ENCODE data around the gene CRABP1. TPM values are rescaled to one million over a fixed set of nuclear protein-coding genes. Genes with fewer than 3 reads are reported as not detected.
A peak's percentile ranks its signal among the peaks of the same experiment; 100 is the strongest.

Gene CRABP1
- total and polyA plus RNA-seq, 4 experiments from 2014 or later, result not detected

DNA sequence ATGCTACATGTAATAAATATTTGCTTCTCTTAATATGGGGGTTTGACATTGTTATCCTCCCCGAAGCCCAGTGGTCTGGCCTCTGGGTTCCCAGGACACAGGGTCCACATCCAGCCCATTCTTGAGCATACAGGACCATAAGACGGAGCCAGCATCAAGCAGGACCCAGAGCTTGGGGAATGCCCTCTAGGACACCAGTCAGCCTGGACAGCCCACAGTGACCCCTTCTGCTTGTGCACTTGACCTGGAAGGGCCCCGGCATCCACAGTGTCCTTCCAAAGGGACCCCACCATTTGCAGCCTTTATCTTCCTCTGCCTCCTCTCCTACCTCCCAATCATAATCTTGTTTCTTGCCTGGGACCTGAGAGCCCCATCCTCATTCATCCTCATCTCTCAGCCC lies 51.6 kb downstream of the CRABP1 start:
- Mint-ChIP-seq H3K27ac (no peak overlapping the region), H3K9me3 (peaks cover 0 to 5% (median 0%) of the 10 kb centered on the region in 8 donors), H3K4me3 (no peak overlapping the region), H3K4me1 (no peaks in the 10 kb centered on the region), H3K27me3 (peaks cover 3 to 6% of the 10 kb centered on the region in 2 donors), H3K36me3 (no peaks in the 10 kb centered on the region)
- no peak overlapping the region for H3K4me3 ChIP-seq (ENCODE audit: low read length in 2 of 2)
- no peaks in the 10 kb centered on the region for H3K27me3 ChIP-seq (ENCODE audit: insufficient read depth, low read length)
- H3K27ac ChIP-seq (ENCODE audit: low read depth, low read length), result no peak overlapping the region
- DNase-seq, result no peak
- ChIA-PET POLR2A (ENCODE audit: partially characterized antibody) (no interaction called here), CTCF (ENCODE audit: partially characterized antibody) (no interaction called here)
- no peaks in the 10 kb centered on the region for H3K9me3 ChIP-seq (ENCODE audit: control insufficient read depth in 1 of 2, low read length in 2 of 2)
- H3K4me1 ChIP-seq (ENCODE audit: insufficient read depth, low read length), result no peaks in the 10 kb centered on the region
- no peaks in the 10 kb centered on the region for H3K36me3 ChIP-seq (ENCODE audit: insufficient read depth, low read length)
- intact Hi-C loops (cut with micrococcal nuclease), result no loop called here

DNA sequence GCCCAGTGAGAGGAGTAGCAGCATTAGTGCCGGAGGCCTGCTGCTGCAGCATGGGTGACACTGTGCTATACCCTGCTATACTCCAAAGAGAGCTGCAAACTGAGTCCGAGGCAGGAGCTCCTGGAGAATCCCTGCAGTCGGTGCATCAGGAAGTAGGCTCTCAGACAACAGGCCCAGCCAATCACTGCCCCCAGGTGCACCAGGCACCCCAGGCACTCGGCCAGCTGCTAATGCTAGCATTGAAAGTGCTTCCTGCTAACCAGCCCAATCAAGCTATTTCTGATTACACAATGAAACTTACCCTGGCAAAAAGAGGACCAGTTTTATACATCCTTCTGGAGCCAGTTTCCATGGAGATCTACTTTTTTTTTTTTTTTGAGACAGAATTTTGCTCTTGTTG lies 52.3 kb downstream of the CRABP1 start:
- Mint-ChIP-seq H3K27me3 (peaks cover 0 to 6% of the 10 kb centered on the region in 2 donors), H3K4me3 (no peak overlapping the region), H3K27ac (no peak overlapping the region), H3K4me1 (no peaks in the 10 kb centered on the region), H3K36me3 (no peaks in the 10 kb centered on the region), H3K9me3 (peaks cover 0 to 5% (median 0%) of the 10 kb centered on the region in 8 donors)
- intact Hi-C loops (cut with micrococcal nuclease), result no loop called here
- Histone ChIP-seq H3K36me3 (ENCODE audit: insufficient read depth, low read length) (no peaks in the 10 kb centered on the region), H3K27ac (ENCODE audit: low read depth, low read length) (no peak overlapping the region), H3K4me1 (ENCODE audit: insufficient read depth, low read length) (no peaks in the 10 kb centered on the region), H3K27me3 (ENCODE audit: insufficient read depth, low read length) (no peaks in the 10 kb centered on the region), H3K9me3 (ENCODE audit: control insufficient read depth in 1 of 2, low read length in 2 of 2) (no peaks in the 10 kb centered on the region), H3K4me3 (ENCODE audit: low read length in 2 of 2) (no peak overlapping the region)
- ChIA-PET CTCF (ENCODE audit: partially characterized antibody) (no interaction called here), POLR2A (ENCODE audit: partially characterized antibody) (no interaction called here)
- DNase-seq, result no peak

DNA sequence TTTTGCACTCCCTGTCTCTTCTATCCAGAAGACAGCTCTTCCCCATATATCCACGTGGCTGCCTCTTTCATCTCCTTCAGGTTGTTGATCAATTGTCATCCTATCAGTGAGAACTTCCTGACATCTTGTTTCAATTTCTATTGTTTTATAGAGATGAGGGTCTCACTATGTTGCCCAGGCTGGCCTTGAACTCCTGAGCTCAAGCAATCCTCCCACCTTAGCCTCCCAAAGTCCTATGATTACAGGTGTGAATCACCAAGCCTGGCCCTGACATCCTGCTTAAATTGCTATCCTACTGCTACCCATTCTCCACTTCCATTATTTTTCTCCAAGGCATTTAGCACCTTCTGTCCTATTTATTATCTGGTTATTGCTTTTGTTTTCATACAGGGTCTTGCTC lies 53.0 kb downstream of the CRABP1 start:
- POLR2A ChIA-PET (ENCODE audit: partially characterized antibody), result no interaction called here
- Mint-ChIP-seq H3K27me3 (peaks cover 0 to 4% of the 10 kb centered on the region in 2 donors), H3K9me3 (peaks cover 0 to 5% (median 0%) of the 10 kb centered on the region in 8 donors), H3K4me3 (no peak overlapping the region), H3K4me1 (no peaks in the 10 kb centered on the region), H3K36me3 (no peaks in the 10 kb centered on the region), H3K27ac (peak overlapping the region in 1 of 7 donors; percentile 5)
- Histone ChIP-seq H3K36me3 (ENCODE audit: insufficient read depth, low read length) (no peaks in the 10 kb centered on the region), H3K4me3 (ENCODE audit: low read length in 2 of 2) (no peak overlapping the region), H3K4me1 (ENCODE audit: insufficient read depth, low read length) (no peaks in the 10 kb centered on the region), H3K27ac (ENCODE audit: low read depth, low read length) (no peak overlapping the region), H3K9me3 (ENCODE audit: control insufficient read depth in 1 of 2, low read length in 2 of 2) (no peaks in the 10 kb centered on the region), H3K27me3 (ENCODE audit: insufficient read depth, low read length) (no peaks in the 10 kb centered on the region)
- intact Hi-C loops (cut with micrococcal nuclease), result no loop called here
- CTCF ChIA-PET (ENCODE audit: partially characterized antibody), result no interaction called here
- DNase-seq, result no peak

DNA sequence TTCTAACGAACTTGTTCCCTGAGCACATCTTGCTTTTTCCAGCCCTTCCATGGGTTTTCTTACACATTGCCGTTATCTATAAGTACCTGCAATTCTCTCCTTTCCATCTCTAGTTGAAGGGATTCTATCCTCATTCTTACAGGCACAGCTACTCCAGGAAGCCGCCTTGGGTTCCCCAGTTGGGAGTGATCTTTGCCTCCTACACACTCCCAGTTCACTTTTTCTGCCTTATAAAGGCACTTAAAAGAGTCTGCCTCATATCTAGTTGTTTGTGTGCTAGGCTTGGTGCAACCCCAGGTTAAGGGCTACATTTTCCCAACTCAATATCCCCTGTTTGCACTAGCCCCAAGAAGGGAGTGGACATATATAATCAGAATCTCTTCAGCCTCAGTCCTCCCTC lies 53.9 kb downstream of the CRABP1 start:
- Histone ChIP-seq H3K36me3 (ENCODE audit: insufficient read depth, low read length) (no peaks in the 10 kb centered on the region), H3K9me3 (ENCODE audit: control insufficient read depth in 1 of 2, low read length in 2 of 2) (no peaks in the 10 kb centered on the region), H3K4me3 (ENCODE audit: low read length in 2 of 2) (no peak overlapping the region), H3K27me3 (ENCODE audit: insufficient read depth, low read length) (no peaks in the 10 kb centered on the region), H3K4me1 (ENCODE audit: insufficient read depth, low read length) (no peaks in the 10 kb centered on the region), H3K27ac (ENCODE audit: low read depth, low read length) (no peak overlapping the region)
- peaks cover 0 to 5% (median 0%) of the 10 kb centered on the region in 8 donors for H3K9me3 Mint-ChIP-seq
- DNase-seq, result no peak
- CTCF ChIA-PET (ENCODE audit: partially characterized antibody), result interaction anchor here (0.6 kb wide), 1 partner anchor 140 kb away, joined by 5 read pairs; no protein-coding TSS in a partner anchor
- H3K4me1 Mint-ChIP-seq, result no peaks in the 10 kb centered on the region
- intact Hi-C loops (cut with micrococcal nuclease), result no loop called here
- H3K27ac Mint-ChIP-seq, result no peak overlapping the region
- peaks cover 0 to 4% of the 10 kb centered on the region in 2 donors for H3K27me3 Mint-ChIP-seq
- POLR2A ChIA-PET (ENCODE audit: partially characterized antibody), result no interaction called here
- H3K4me3 Mint-ChIP-seq, result no peak overlapping the region
- H3K36me3 Mint-ChIP-seq, result no peaks in the 10 kb centered on the region

DNA sequence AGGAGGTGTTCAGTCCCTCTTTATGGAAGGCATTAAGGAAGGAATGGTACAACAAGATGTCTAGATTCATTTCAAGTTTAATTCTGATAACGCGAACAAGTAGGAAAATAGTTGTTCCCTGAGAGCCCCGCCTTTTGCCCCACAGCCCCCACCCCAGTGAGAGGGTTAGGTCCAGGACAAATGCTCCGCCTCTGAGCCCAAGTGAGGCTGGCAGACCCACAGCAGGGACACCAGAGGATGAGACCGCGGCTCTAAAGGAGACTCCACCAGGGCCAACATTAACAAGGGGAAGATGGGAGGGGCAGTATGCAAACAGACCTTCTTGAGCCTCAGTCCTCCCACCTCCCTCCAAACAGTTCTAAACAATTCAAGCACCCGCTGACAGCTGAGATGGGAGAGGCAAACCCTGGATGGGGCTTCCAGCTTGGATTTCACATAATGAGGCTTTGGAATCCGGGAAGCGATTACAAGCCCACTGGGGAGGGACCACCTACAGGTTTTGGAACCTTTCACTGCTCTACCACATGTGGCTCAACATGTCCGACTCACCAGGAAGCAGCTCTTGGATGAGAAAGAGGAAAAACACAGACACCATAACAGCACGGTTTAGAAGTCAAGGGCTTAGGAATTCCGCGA lies 54.9 kb downstream of the CRABP1 start:
- Histone ChIP-seq H3K27me3 (ENCODE audit: insufficient read depth, low read length) (no peaks in the 10 kb centered on the region), H3K36me3 (ENCODE audit: insufficient read depth, low read length) (no peaks in the 10 kb centered on the region), H3K27ac (ENCODE audit: low read depth, low read length) (no peak overlapping the region), H3K4me1 (ENCODE audit: insufficient read depth, low read length) (no peaks in the 10 kb centered on the region), H3K9me3 (ENCODE audit: control insufficient read depth in 1 of 2, low read length in 2 of 2) (no peaks in the 10 kb centered on the region), H3K4me3 (ENCODE audit: low read length in 2 of 2) (no peak overlapping the region)
- CTCF ChIA-PET (ENCODE audit: partially characterized antibody), result no interaction called here
- POLR2A ChIA-PET (ENCODE audit: partially characterized antibody), result no interaction called here
- no peaks in the 10 kb centered on the region for H3K4me1 Mint-ChIP-seq
- H3K27ac Mint-ChIP-seq, result no peak overlapping the region
- H3K27me3 Mint-ChIP-seq, result peaks cover 0 to 4% of the 10 kb centered on the region in 2 donors
- H3K9me3 Mint-ChIP-seq, result peaks cover 0 to 3% (median 0%) of the 10 kb centered on the region in 8 donors
- DNase-seq, result no peak
- intact Hi-C loops (cut with micrococcal nuclease), result no loop called here
- H3K4me3 Mint-ChIP-seq, result no peak overlapping the region
- H3K36me3 Mint-ChIP-seq, result no peaks in the 10 kb centered on the region

DNA sequence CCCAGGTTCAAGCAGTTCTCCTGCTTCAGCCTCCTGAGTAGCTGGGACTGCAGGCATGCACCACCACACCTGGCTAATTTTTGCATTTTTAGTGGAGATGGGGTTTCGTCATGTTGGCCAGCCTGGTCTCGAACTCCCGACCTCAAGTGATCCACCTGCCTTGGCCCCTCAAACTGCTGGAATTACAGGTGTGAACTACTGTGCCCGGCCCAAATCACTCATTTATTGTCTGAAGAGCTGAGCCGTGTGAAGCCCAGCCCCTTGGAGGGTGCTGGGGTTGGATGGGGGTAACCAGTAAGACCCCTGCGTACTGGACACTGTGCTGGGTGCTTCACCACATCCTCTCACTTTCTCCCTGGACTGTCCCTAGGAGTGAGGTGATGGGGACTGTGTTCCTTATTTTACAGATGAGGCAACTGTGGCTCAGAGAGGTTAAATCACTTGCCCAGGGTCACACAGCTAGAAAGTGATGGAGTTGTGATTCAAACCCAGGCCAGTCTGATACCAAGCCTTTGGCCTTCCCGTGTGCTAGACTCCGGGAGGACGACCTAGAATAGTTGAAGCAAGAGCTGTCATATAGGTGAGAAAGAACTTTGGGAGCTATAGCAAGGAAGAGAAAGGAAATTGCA lies 56.1 kb downstream of the CRABP1 start:
- POLR2A ChIA-PET (ENCODE audit: partially characterized antibody), result no interaction called here
- no peaks in the 10 kb centered on the region for H3K4me1 ChIP-seq (ENCODE audit: insufficient read depth, low read length)

DNA sequence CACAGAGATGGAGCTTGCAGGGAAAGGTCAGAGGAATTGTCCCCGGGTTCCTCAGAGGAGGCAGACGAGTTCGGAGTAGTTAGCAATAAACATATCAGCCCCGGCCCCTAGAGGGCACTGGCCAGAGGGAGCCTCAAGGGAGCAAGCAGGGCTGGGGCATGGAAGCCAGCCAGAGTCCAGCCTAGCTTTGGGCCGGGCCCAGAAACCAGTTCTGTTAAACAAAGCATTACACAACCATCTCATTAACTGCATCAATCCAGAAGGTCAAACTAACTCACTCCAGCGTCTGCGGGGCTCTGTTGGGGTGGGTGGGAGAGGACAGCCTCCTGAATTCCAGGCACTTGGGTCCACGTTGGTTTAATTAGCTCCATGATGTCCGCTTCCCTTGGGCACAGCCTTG lies 56.8 kb downstream of the CRABP1 start:
- Histone ChIP-seq H3K9me3 (ENCODE audit: control insufficient read depth in 1 of 2, low read length in 2 of 2) (no peaks in the 10 kb centered on the region), H3K4me3 (ENCODE audit: low read length in 2 of 2) (no peak overlapping the region), H3K27ac (ENCODE audit: low read depth, low read length) (no peak overlapping the region), H3K27me3 (ENCODE audit: insufficient read depth, low read length) (no peaks in the 10 kb centered on the region), H3K4me1 (ENCODE audit: insufficient read depth, low read length) (no peaks in the 10 kb centered on the region), H3K36me3 (ENCODE audit: insufficient read depth, low read length) (no peaks in the 10 kb centered on the region)
- Mint-ChIP-seq H3K36me3 (no peaks in the 10 kb centered on the region), H3K4me3 (no peak overlapping the region), H3K9me3 (no peaks in the 10 kb centered on the region), H3K4me1 (no peaks in the 10 kb centered on the region), H3K27ac (no peak overlapping the region), H3K27me3 (peaks cover 0 to 1% of the 10 kb centered on the region in 2 donors)
- POLR2A ChIA-PET (ENCODE audit: partially characterized antibody), result no interaction called here
- intact Hi-C loops (cut with micrococcal nuclease), result no loop called here
- CTCF ChIA-PET (ENCODE audit: partially characterized antibody), result interaction anchor here (1.6 kb wide), 1 partner anchor 11 kb away, joined by 3 read pairs; no protein-coding TSS in a partner anchor
- no peak for DNase-seq

More for the DNA sequence above, 56.1 kb downstream of the CRABP1 start:
- H3K4me1 Mint-ChIP-seq, result no peaks in the 10 kb centered on the region
- Histone ChIP-seq H3K27me3 (ENCODE audit: insufficient read depth, low read length) (no peaks in the 10 kb centered on the region), H3K4me3 (ENCODE audit: low read length in 2 of 2) (no peak overlapping the region), H3K27ac (ENCODE audit: low read depth, low read length) (no peak overlapping the region), H3K9me3 (ENCODE audit: control insufficient read depth in 1 of 2, low read length in 2 of 2) (no peaks in the 10 kb centered on the region), H3K36me3 (ENCODE audit: insufficient read depth, low read length) (no peaks in the 10 kb centered on the region)
- intact Hi-C loops (cut with micrococcal nuclease), result no loop called here
- no peak overlapping the region for H3K4me3 Mint-ChIP-seq
- no peak for DNase-seq
- CTCF ChIA-PET (ENCODE audit: partially characterized antibody), result interaction anchor here (1.6 kb wide), 1 partner anchor 10 kb away, joined by 3 read pairs; no protein-coding TSS in a partner anchor
- no peak overlapping the region for H3K27ac Mint-ChIP-seq
- H3K9me3 Mint-ChIP-seq, result no peaks in the 10 kb centered on the region
- H3K27me3 Mint-ChIP-seq, result peaks cover 0 to 2% of the 10 kb centered on the region in 2 donors
- no peaks in the 10 kb centered on the region for H3K36me3 Mint-ChIP-seq
